ENCODE data around the gene RAD18. TPM values are rescaled to one million over a fixed set of nuclear protein-coding genes. Genes with fewer than 3 reads are reported as not detected.

Gene RAD18
- polyA plus RNA-seq, 1 of the 3 experiments (the other 2 are of a cell fraction): 5.7 TPM

- H3K4me1 ChIP-seq (ENCODE audit: control insufficient read depth in 1 of 2, insufficient read depth in 2 of 2, low read depth in 1 of 2, low read length in 1 of 2): peaks cover 12 to 31% of the 10 kb centered on the region in 2 experiments
These were observed 74.9 kb downstream of the RAD18 start for GRCh38 chr3:8888301-8888915.

GRCh38 chr3:8887435-8888300 lies 75.6 kb downstream of the RAD18 start:
- Histone ChIP-seq H3K79me2 (ENCODE audit: insufficient read depth) (0 out of 2 replicates have a peak, but pooled peaks cover 7% of the 10 kb centered on the region), H3K4me1 (ENCODE audit: control insufficient read depth in 1 of 2, insufficient read depth in 2 of 2, low read depth in 1 of 2, low read length in 1 of 2) (peaks cover 12 to 31% of the 10 kb centered on the region in 2 experiments), H3K9me2 (no peaks in the 10 kb centered on the region), H3K36me3 (replicated peaks in 1 of 2; ENCODE audit: control insufficient read depth in 1 of 2, insufficient read depth in 2 of 2, low read length in 1 of 2) (peaks cover 14 to 21% of the 10 kb centered on the region in 2 experiments), H3K4me3 (ENCODE audit: low read depth in 2 of 2, low read length in 1 of 2) (no peak overlapping the region), H3K4me2 (no peak overlapping the region), H3F3A (replicated peaks; ENCODE audit: insufficient read depth) (peaks cover 21% of the 10 kb centered on the region), H3K9ac (peak overlapping the region; percentile 17; the same call in 1 of the 2 replicates), H3K27ac (ENCODE audit: low read depth in 2 of 2, low read length in 1 of 2) (peak overlapping the region; percentile 58 to 68), H3K9me3 (0 out of 2 replicates have a peak, but pooled peaks cover 3% of the 10 kb centered on the region), H2AFZ (ENCODE audit: low read depth) (0 out of 2 replicates have a peak overlapping the region, but pooled peaks have one; percentile 37), H3K27me3 (ENCODE audit: insufficient read depth) (no peaks in the 10 kb centered on the region), H4K20me1 (ENCODE audit: insufficient read depth) (no peaks in the 10 kb centered on the region)
- TF ChIP-seq FOXJ3 (CRISPR knock-in tag; IDR thresholded peaks at IDR 0.05) (no peak), FOSL2 (IDR thresholded peaks at IDR 0.05; ENCODE audit: borderline replicate concordance, low read depth) (no peak), SIN3A (IDR thresholded peaks at IDR 0.05; ENCODE audit: borderline replicate concordance, low read depth, low read length) (no peak), PBX3 (IDR thresholded peaks at IDR 0.05) (no peak), MAX (IDR thresholded peaks at IDR 0.05; ENCODE audit: low read depth) (no peak), POLR2AphosphoS5 (IDR thresholded peaks at IDR 0.05; ENCODE audit: low read depth, low read length) (no peak), IRF3 (IDR thresholded peaks at IDR 0.05; ENCODE audit: low read depth, low read length) (no peak), JUND (IDR thresholded peaks at IDR 0.05) (no peak)
- POLR2A ChIA-PET: no interaction called here
- no peak for DNase-seq
- 80% methylated on average over 7 of the region's 7 CpGs for WGBS (ENCODE audit: low lambda C conversion rate)
- CTCF ChIA-PET: interaction anchor here (0.8 to 1.8 kb wide), 4 partner anchors 27 to 119 kb away, joined by 3 to 7 read pairs (median 4); partner anchors contain the start of gene OXTR

More at GRCh38 chr3:8888301-8888915, 74.9 kb downstream of the RAD18 start:
- no peaks in the 10 kb centered on the region for H4K20me1 ChIP-seq (ENCODE audit: insufficient read depth)
- no peaks in the 10 kb centered on the region for H3K27me3 ChIP-seq (ENCODE audit: insufficient read depth)
- peak overlapping the region; percentile 68 to 73 for H3K27ac ChIP-seq (ENCODE audit: low read depth in 2 of 2, low read length in 1 of 2)
- H3K9ac ChIP-seq: no peak overlapping the region
- ChIA-PET CTCF (interaction anchor here (1.4 kb wide), 2 partner anchors 26 to 119 kb away, joined by 3 to 6 read pairs; partner anchors contain the start of gene OXTR), POLR2A (no interaction called here)
- no peak overlapping the region for H3K4me2 ChIP-seq
- peaks cover 21% of the 10 kb centered on the region for H3F3A ChIP-seq (replicated peaks; ENCODE audit: insufficient read depth)
- no peak overlapping the region for H3K4me3 ChIP-seq (ENCODE audit: low read depth in 2 of 2, low read length in 1 of 2)
- TF ChIP-seq TAF1 (IDR thresholded peaks at IDR 0.05; ENCODE audit: borderline replicate concordance, low read depth, low read length) (no peak), CHD2 (IDR thresholded peaks at IDR 0.05; ENCODE audit: low read length, partially characterized antibody) (no peak), MAX (IDR thresholded peaks at IDR 0.05; ENCODE audit: low read depth) (no peak), PBX3 (IDR thresholded peaks at IDR 0.05) (peak; percentile 18; the same call in 1 of the 2 replicates)
- H3K36me3 ChIP-seq (replicated peaks in 1 of 2; ENCODE audit: control insufficient read depth in 1 of 2, insufficient read depth in 2 of 2, low read length in 1 of 2): peaks cover 14 to 19% of the 10 kb centered on the region in 2 experiments
- WGBS (ENCODE audit: low lambda C conversion rate): 94% methylated on average over 6 of the region's 6 CpGs
- 0 out of 2 replicates have a peak, but pooled peaks cover 7% of the 10 kb centered on the region for H3K79me2 ChIP-seq (ENCODE audit: insufficient read depth)
- H3K9me2 ChIP-seq: no peaks in the 10 kb centered on the region
- DNase-seq: no peak
- H3K9me3 ChIP-seq: 0 out of 2 replicates have a peak, but pooled peaks cover 3% of the 10 kb centered on the region
- 0 out of 2 replicates have a peak overlapping the region, but pooled peaks have one; percentile 37 for H2AFZ ChIP-seq (ENCODE audit: low read depth)

Data from SK-N-SH (cell line).